ENCODE measurements around the gene ANKRD33B. TPM values are rescaled to one million over a fixed set of nuclear protein-coding genes. Genes with fewer than 3 reads are reported as not detected.
A peak's percentile ranks its signal among the peaks of the same experiment; 100 is the strongest.

ANKRD33B gene
- polyA plus RNA-seq, 3 donors = 0.05 TPM; not detected in 2

GRCh38 chr5:10633271-10634049 is 69.6 kb downstream of the ANKRD33B start:
- intact Hi-C loops (cut with micrococcal nuclease) = loop anchor here (5.0 to 10.0 kb wide), 5 partner anchors 129 to 369 kb away; partner anchors contain the start of genes DAP (in 2 of the 2) and MARCHF6 (in 1 of the 2)

More at GRCh38 chr5:10633271-10634049, 69.6 kb downstream of the ANKRD33B start:
- 30% methylated on average over 14 of the region's 28 CpGs for WGBS (ENCODE audit: insufficient coverage)
- H3K4me1 ChIP-seq (ENCODE audit: control insufficient read depth in 1 of 2, insufficient read depth in 2 of 2, low read length in 2 of 2) = peaks cover 54 to 61% of the 10 kb centered on the region in 2 donors
- peak overlapping the region; percentile 16 for H3K4me2 ChIP-seq (replicated peaks; ENCODE audit: extremely low read depth, low read length, poor library complexity, severe bottlenecking)
- no peaks in the 10 kb centered on the region for H3K27me3 ChIP-seq (ENCODE audit: control insufficient read depth in 2 of 2, insufficient read depth in 2 of 2, low read length in 2 of 2)
- no peak for TF ChIP-seq CTCF (IDR thresholded peaks at IDR 0.05)
- H4K20me1 ChIP-seq (ENCODE audit: insufficient read depth, low read length) = no peaks in the 10 kb centered on the region
- H3K4me1 Mint-ChIP-seq = peaks cover 61% of the 10 kb centered on the region
- H3K9me3 Mint-ChIP-seq = peaks cover under 1 to 8% (median 5%) of the 10 kb centered on the region in 7 donors
- no peak overlapping the region for H3K4me3 ChIP-seq (replicated peaks in 1 of 3; ENCODE audit: low read depth in 2 of 3, low read length in 3 of 3)
- peaks cover 2 to 16% (median 6%) of the 10 kb centered on the region in 3 donors for H3K27me3 Mint-ChIP-seq (ENCODE audit: low read depth in 3 of 3)
- H3K9ac ChIP-seq (ENCODE audit: insufficient read depth, low read length, poor library complexity, severe bottlenecking) = no peak overlapping the region
- H2AFZ ChIP-seq (ENCODE audit: insufficient read depth, low read depth, low read length, poor library complexity, severe bottlenecking) = no peak overlapping the region
- H3K79me2 ChIP-seq (ENCODE audit: insufficient read depth, low read length) = peaks cover 6% of the 10 kb centered on the region
- peak overlapping the region; percentile 7 to 98 for H3K27ac ChIP-seq (ENCODE audit: low read depth in 1 of 2, low read length in 2 of 2)
- H3K27ac Mint-ChIP-seq = peak overlapping the region in 6 of 7 donors; percentile 97 to 99 (median 98)
- H3K36me3 Mint-ChIP-seq = peaks cover 5% of the 10 kb centered on the region in 2 donors
- DNase-seq = peak; percentile 23 to 38 (median 35)
- H3K36me3 ChIP-seq (replicated peaks in 1 of 2; ENCODE audit: control insufficient read depth in 1 of 2, insufficient read depth in 2 of 2, low read length in 2 of 2) = no peaks in the 10 kb centered on the region
- peaks cover 0 to 3% of the 10 kb centered on the region in 2 donors for H3K9me3 ChIP-seq (replicated peaks in 1 of 2; ENCODE audit: control insufficient read depth in 1 of 2, insufficient read depth in 1 of 2, low read length in 2 of 2)
- H3K4me3 Mint-ChIP-seq = peak overlapping the region in 1 of 2 donors; percentile 16

All from CD14-positive monocyte (primary cell).